Measurements from ENCODE around the gene KCNG4.

The KCNG4 gene

GRCh38 chr16:84239909-84240308 lies at the start of gene KCNG4:
Gene KCNG4, minus strand, starts transcription at chr16:84240012. Its CDS starts 2,527 bp downstream, at chr16:84237485.
- no peak for DNase-seq

GRCh38 chr16:84288902-84289301 lies 49.1 kb upstream of the KCNG4 start:
- DNase-seq: no peak

- DNase-seq: no peak
These were observed 46.9 kb upstream of the KCNG4 start for GRCh38 chr16:84286578-84287240.

- DNase-seq: no peak
These were observed 44.4 kb upstream of the KCNG4 start for GRCh38 chr16:84284154-84284722.

GRCh38 chr16:84283314-84284153 lies 43.7 kb upstream of the KCNG4 start:
- no peak for DNase-seq

GRCh38 chr16:84282533-84282932 lies 42.7 kb upstream of the KCNG4 start:
- no peak for DNase-seq

GRCh38 chr16:84281074-84281473 lies 41.3 kb upstream of the KCNG4 start:
- DNase-seq: no peak

- no peak for DNase-seq
These were observed 40.1 kb upstream of the KCNG4 start for GRCh38 chr16:84279881-84280280.

GRCh38 chr16:84278968-84279367 lies 39.2 kb upstream of the KCNG4 start:
- no peak for DNase-seq

- DNase-seq: no peak
These were observed 38.5 kb upstream of the KCNG4 start for GRCh38 chr16:84278333-84278732.

- peak; percentile 86 for DNase-seq
These were observed 37.5 kb upstream of the KCNG4 start for GRCh38 chr16:84277244-84277823.

- DNase-seq: no peak
These were observed 35.9 kb upstream of the KCNG4 start for GRCh38 chr16:84275585-84276151.

- DNase-seq: no peak
These were observed 34.7 kb upstream of the KCNG4 start for GRCh38 chr16:84274515-84274914.

GRCh38 chr16:84272740-84273320 lies 33.0 kb upstream of the KCNG4 start:
- no peak for DNase-seq

GRCh38 chr16:84271866-84272265 lies 32.1 kb upstream of the KCNG4 start:
- DNase-seq: no peak

- no peak for DNase-seq
These were observed 31.2 kb upstream of the KCNG4 start for GRCh38 chr16:84271037-84271436.

GRCh38 chr16:84270531-84270930 lies 30.7 kb upstream of the KCNG4 start:
- no peak for DNase-seq

GRCh38 chr16:84270071-84270470 lies 30.3 kb upstream of the KCNG4 start:
- DNase-seq: no peak

GRCh38 chr16:84268291-84269040 lies 28.7 kb upstream of the KCNG4 start:
- no peak for DNase-seq

GRCh38 chr16:84267380-84267779 lies 27.6 kb upstream of the KCNG4 start:
- DNase-seq: no peak

- no peak for DNase-seq
These were observed 26.6 kb upstream of the KCNG4 start for GRCh38 chr16:84266451-84266850.

GRCh38 chr16:84262939-84263338 lies 23.1 kb upstream of the KCNG4 start:
- DNase-seq: no peak
